PC-3 (cell line): ENCODE data around the gene TEX29. TPM values are rescaled to one million over a fixed set of nuclear protein-coding genes. Genes with fewer than 3 reads are reported as not detected.

Source experiments
- ATAC-seq: fragments of 200-7000 bp; cut with Tn5 transposase; 2 replicates; pipeline ENCODE4 v1.9.1; 2020; ENCODE audit warnings: mild to moderate bottlenecking, moderate library complexity
- BruUV-seq: library from RNA; stranded (reverse); fragments of 400-500 nt; replicated peaks from 2 replicates; lab custom pipeline; 2021; lab: Mats Ljungman, UMichigan
- CTCF ChIA-PET: fragments of 300-600 bp; sonication (Branson Sonifier 250); formaldehyde crosslinking; loops from one replicate; lab custom pipeline; 2022; ENCODE audit warnings: antibody characterized with exemption; lab: Charles Lee
- POLR2A ChIA-PET: fragments of 300-600 bp; sonication (Branson Sonifier 250); formaldehyde crosslinking; loops from one replicate; lab custom pipeline; 2022; ENCODE audit warnings: antibody characterized with exemption; ENCODE audit not compliant: unreplicated experiment; lab: Charles Lee
- DNase-seq: peaks from one replicate; pipeline ENCODE4 v3.0.0-alpha.2; 2015
- H2AFZ ChIP-seq: fragments of 300-600 bp; sonication (generic); 2 replicates; pipeline ENCODE4 v1.6.0; 2016; ENCODE audit warnings: antibody characterized with exemption, low read length
- H3F3A ChIP-seq: fragments of 300-600 bp; sonication (generic); one replicate; pipeline ENCODE4 v1.6.0; 2017; ENCODE audit warnings: antibody characterized with exemption, low read length, control low read depth, mild to moderate bottlenecking; ENCODE audit not compliant: unreplicated experiment
- H3K27ac ChIP-seq: fragments of 300-600 bp; sonication (generic); 2 replicates; pipeline ENCODE4 v1.5.1; 2016; ENCODE audit warnings: mild to moderate bottlenecking, low read length
- H3K27me3 ChIP-seq: fragments of 300-600 bp; sonication (generic); 2 replicates; pipeline ENCODE4 v1.6.1; 2016; ENCODE audit warnings: low read length, mixed read lengths
- H3K36me3 ChIP-seq: fragments of 300-600 bp; sonication (generic); 2 replicates; pipeline ENCODE4 v1.6.1; 2016; ENCODE audit warnings: low read depth, mixed run types, low read length, mixed read lengths
- H3K4me1 ChIP-seq: fragments of 300-600 bp; sonication (generic); 2 replicates; pipeline ENCODE4 v1.5.1; 2016; ENCODE audit warnings: low read length; ENCODE audit not compliant: insufficient read depth
- H3K4me2 ChIP-seq: fragments of 300-600 bp; sonication (generic); 2 replicates; pipeline ENCODE4 v1.6.0; 2016; ENCODE audit warnings: low read length
- H3K4me3 ChIP-seq: fragments of 300-600 bp; sonication (generic); 2 replicates; pipeline ENCODE4 v1.5.1; 2016; ENCODE audit warnings: mild to moderate bottlenecking, low read length, mixed read lengths
- H3K79me2 ChIP-seq: fragments of 300-600 bp; sonication (generic); 2 replicates; pipeline ENCODE4 v1.6.1; 2017; ENCODE audit warnings: low read length, mixed read lengths
- H3K9ac ChIP-seq: fragments of 300-600 bp; sonication (generic); 2 replicates; pipeline ENCODE4 v1.6.0; 2016; ENCODE audit warnings: mild to moderate bottlenecking, low read length
- H3K9me2 ChIP-seq: fragments of 300-600 bp; sonication (generic); replicated peaks from 2 replicates; pipeline ENCODE4 v1.6.1; 2016; ENCODE audit warnings: mixed run types, low read length, mixed read lengths
- H3K9me3 ChIP-seq: fragments of 300-600 bp; sonication (generic); 2 replicates; pipeline ENCODE4 v1.6.1; 2016; ENCODE audit warnings: low read length, mixed read lengths
- H4K20me1 ChIP-seq: fragments of 300-600 bp; sonication (generic); 2 replicates; pipeline ENCODE4 v1.6.1; 2016; ENCODE audit warnings: low read length, mixed read lengths
- CTCF ChIP-seq: fragments of 300-600 bp; sonication (generic); conservative IDR thresholded peaks from 2 replicates; pipeline ENCODE4 v1.5.1; 2017; ENCODE audit warnings: antibody characterized with exemption, low read depth, mild to moderate bottlenecking, low read length
- EZH2 ChIP-seq: fragments of 300-600 bp; sonication (generic); IDR thresholded peaks from one replicate; pipeline ENCODE4 v1.6.1; 2017; ENCODE audit warnings: antibody characterized with exemption, mild to moderate bottlenecking, low read length; ENCODE audit not compliant: unreplicated experiment
- EZH2phosphoT487 ChIP-seq: fragments of 300-600 bp; sonication (generic); IDR thresholded peaks from 2 replicates; pipeline ENCODE4 v1.6.1; 2018; ENCODE audit warnings: mild to moderate bottlenecking, antibody characterized with exemption, low read length, borderline replicate concordance
- intact Hi-C: fragments of 100-400 bp; cut with micrococcal nuclease; formaldehyde crosslinking; loops from 2 replicates; pipeline ENCODE4 v1.9.0; 2023
- total RNA-seq: library from RNA; depleted of rRNA; stranded (reverse); fragments of >200 nt; gene quantifications from 2 replicates; pipeline ENCODE4 v1.2.3, GENCODE V29; 2014

TEX29 gene
- total RNA-seq, 1 experiment from 2014 or later, result not detected

- no peaks in the 10 kb centered on the region for H3K27me3 ChIP-seq
- H3K79me2 ChIP-seq, result no peaks in the 10 kb centered on the region
- no peak overlapping the region for H3K4me2 ChIP-seq
- no peaks in the 10 kb centered on the region for H3K4me1 ChIP-seq
- intact Hi-C loops, result no loop called here
- ATAC-seq (no peak), DNase-seq (no peak)
- H3F3A ChIP-seq, result no peaks in the 10 kb centered on the region
- no peaks in the 10 kb centered on the region for H4K20me1 ChIP-seq
- ChIA-PET CTCF (no interaction called here), POLR2A (no interaction called here)
- H3K9me2 ChIP-seq, result no peaks in the 10 kb centered on the region
- H2AFZ ChIP-seq, result no peak overlapping the region
- H3K9ac ChIP-seq, result no peak overlapping the region
- no TSS peak for BruUV-seq
- no peak for TF ChIP-seq CTCF
- no peak for TF ChIP-seq EZH2phosphoT487
- no peak for TF ChIP-seq EZH2
- H3K9me3 ChIP-seq, result no peaks in the 10 kb centered on the region
- H3K27ac ChIP-seq, result no peak overlapping the region
- no peaks in the 10 kb centered on the region for H3K36me3 ChIP-seq
- H3K4me3 ChIP-seq, result no peak overlapping the region
Measured at GRCh38 chr13:111347438-111347837, 27.0 kb downstream of the TEX29 start.

GRCh38 chr13:111353508-111353907 lies 33.1 kb downstream of the TEX29 start:
- H3K79me2 ChIP-seq, result no peaks in the 10 kb centered on the region
- POLR2A ChIA-PET, result no interaction called here
- no peaks in the 10 kb centered on the region for H3K36me3 ChIP-seq
- no peak overlapping the region for H3K4me2 ChIP-seq
- no peaks in the 10 kb centered on the region for H3F3A ChIP-seq
- BruUV-seq, result no TSS peak
- H3K9me3 ChIP-seq, result no peaks in the 10 kb centered on the region
- DNase-seq (no peak), ATAC-seq (no peak)
- no peak overlapping the region for H3K9ac ChIP-seq
- H3K4me3 ChIP-seq, result no peak overlapping the region
- CTCF ChIA-PET, result no interaction called here
- H3K9me2 ChIP-seq, result no peaks in the 10 kb centered on the region
- no peak overlapping the region for H3K27ac ChIP-seq
- no peaks in the 10 kb centered on the region for H4K20me1 ChIP-seq
- no peak overlapping the region for H2AFZ ChIP-seq
- peaks cover 37% of the 10 kb centered on the region for H3K27me3 ChIP-seq
- intact Hi-C loops, result no loop called here
- TF ChIP-seq CTCF (no peak), EZH2 (no peak), EZH2phosphoT487 (no peak)
- H3K4me1 ChIP-seq, result no peaks in the 10 kb centered on the region

- intact Hi-C loops, result no loop called here
- Histone ChIP-seq H3F3A (no peaks in the 10 kb centered on the region), H3K9me3 (no peaks in the 10 kb centered on the region), H3K79me2 (no peaks in the 10 kb centered on the region), H3K27ac (no peak overlapping the region), H3K4me1 (no peaks in the 10 kb centered on the region), H2AFZ (no peak overlapping the region), H3K4me2 (no peak overlapping the region), H4K20me1 (no peaks in the 10 kb centered on the region), H3K9ac (no peak overlapping the region), H3K4me3 (no peak overlapping the region), H3K9me2 (no peaks in the 10 kb centered on the region), H3K36me3 (no peaks in the 10 kb centered on the region), H3K27me3 (peaks cover 37% of the 10 kb centered on the region)
- DNase-seq (no peak), ATAC-seq (no peak)
- ChIA-PET CTCF (no interaction called here), POLR2A (no interaction called here)
- no peak for TF ChIP-seq CTCF
- TF ChIP-seq EZH2phosphoT487, result no peak
- TF ChIP-seq EZH2, result no peak
- no TSS peak for BruUV-seq
Measured at GRCh38 chr13:111354789-111355188, 34.3 kb downstream of the TEX29 start.
